GM19193 (cell line): Measurements from ENCODE around the gene CD2.

ENCODE experiments used
- POLR2A ChIP-seq: IDR thresholded peaks from 4 replicates; pipeline ENCODE4 v1.6.1; 2011; ENCODE audit not compliant: insufficient read depth, insufficient read length; ENCODE audit errors: extremely low read depth

The CD2 gene

GRCh38 chr1:116764466-116764898 is 10.3 kb downstream of the CD2 start:
- no peak for TF ChIP-seq POLR2A

GRCh38 chr1:116764906-116765862 is 11.0 kb downstream of the CD2 start:
- no peak for TF ChIP-seq POLR2A

GRCh38 chr1:116765962-116766361 is 11.7 kb downstream of the CD2 start:
- no peak for TF ChIP-seq POLR2A

- TF ChIP-seq POLR2A: no peak
These were observed 12.6 kb downstream of the CD2 start for GRCh38 chr1:116766616-116767469.

- no peak for TF ChIP-seq POLR2A
These were observed 13.7 kb downstream of the CD2 start for GRCh38 chr1:116767782-116768382.

GRCh38 chr1:116768416-116769103 is 14.3 kb downstream of the CD2 start:
- no peak for TF ChIP-seq POLR2A

- no peak for TF ChIP-seq POLR2A
These were observed 14.8 kb downstream of the CD2 start for GRCh38 chr1:116769104-116769452.

GRCh38 chr1:116769561-116769977 is 15.3 kb downstream of the CD2 start:
- TF ChIP-seq POLR2A: no peak

- TF ChIP-seq POLR2A: no peak
These were observed 15.8 kb downstream of the CD2 start for GRCh38 chr1:116769994-116770393.

GRCh38 chr1:116770625-116771024 is 16.4 kb downstream of the CD2 start:
- no peak for TF ChIP-seq POLR2A

- no peak for TF ChIP-seq POLR2A
These were observed 17.9 kb downstream of the CD2 start for GRCh38 chr1:116771997-116772647.

GRCh38 chr1:116772648-116773045 is 18.4 kb downstream of the CD2 start:
- TF ChIP-seq POLR2A: no peak

GRCh38 chr1:116775116-116775752 is 21.0 kb downstream of the CD2 start:
- no peak for TF ChIP-seq POLR2A
